WTC11 (cell line): ENCODE results near the gene CACNA2D1. TPM values are rescaled to one million over a fixed set of nuclear protein-coding genes. Genes with fewer than 3 reads are reported as not detected.

ENCODE experiments used
- ATAC-seq: fragments of 200-7000 bp; cut with Tn5 transposase; 2 replicates; pipeline ENCODE4 v1.10.0; 2021; ENCODE audit warnings: mild to moderate bottlenecking, moderate library complexity
- CTCF ChIA-PET: fragments of 300-600 bp; sonication (Branson Sonifier 250); formaldehyde crosslinking; loops from one replicate; lab custom pipeline; 2021; ENCODE audit warnings: antibody characterized with exemption; lab: Charles Lee
- POLR2A ChIA-PET: fragments of 350-600 bp; sonication (Branson Sonifier 250); formaldehyde crosslinking; loops from one replicate; lab custom pipeline; 2021; ENCODE audit warnings: antibody characterized with exemption; lab: Charles Lee
- DNase-seq: peaks from one replicate; pipeline ENCODE4 v3.0.0; 2021; ENCODE audit warnings: low spot score
- H3K27ac Mint-ChIP-seq: 2 replicates; pipeline ENCODE4 v1.8.0; 2021; ENCODE audit warnings: mixed read lengths
- H3K27me3 Mint-ChIP-seq: 2 replicates; pipeline ENCODE4 v1.8.0; 2021; ENCODE audit warnings: low read depth, mild to moderate bottlenecking, moderate library complexity, mixed read lengths
- H3K36me3 Mint-ChIP-seq: 2 replicates; pipeline ENCODE4 v1.8.0; 2021; ENCODE audit warnings: mixed read lengths
- H3K4me1 Mint-ChIP-seq: 2 replicates; pipeline ENCODE4 v1.8.0; 2022; ENCODE audit warnings: mixed read lengths
- H3K4me3 Mint-ChIP-seq: 2 replicates; pipeline ENCODE4 v1.8.0; 2021; ENCODE audit warnings: mild to moderate bottlenecking, moderate library complexity, mixed read lengths
- H3K9me3 Mint-ChIP-seq: 2 replicates; pipeline ENCODE4 v1.8.0; 2021; ENCODE audit warnings: mixed read lengths
- ATF1 ChIP-seq: sonication (generic); formaldehyde crosslinking; IDR thresholded peaks from 2 replicates; pipeline ENCODE4 v1.8.1; 2023; ENCODE audit warnings: mild to moderate bottlenecking, moderate library complexity, missing genetic modification reagents
- CBFB ChIP-seq: sonication (generic); formaldehyde crosslinking; IDR thresholded peaks from 2 replicates; pipeline ENCODE4 v1.8.1; 2022; ENCODE audit warnings: mild to moderate bottlenecking, low read depth, missing genetic modification reagents
- FOXK1 ChIP-seq: sonication (generic); formaldehyde crosslinking; IDR thresholded peaks from 2 replicates; pipeline ENCODE4 v1.8.0; 2022; ENCODE audit warnings: mild to moderate bottlenecking, moderate library complexity, missing genetic modification reagents
- GABPB1 ChIP-seq: sonication (generic); formaldehyde crosslinking; IDR thresholded peaks from 2 replicates; pipeline ENCODE4 v1.8.1; 2023; ENCODE audit warnings: mild to moderate bottlenecking, missing genetic modification reagents
- HMGA2 ChIP-seq: fragments of 250-450 bp; sonication (Bioruptor Pico); IDR thresholded peaks from 2 replicates; pipeline ENCODE4 v1.4.0; 2021; ENCODE audit warnings: mild to moderate bottlenecking, moderate library complexity
- IRF2 ChIP-seq: sonication (generic); formaldehyde crosslinking; IDR thresholded peaks from 2 replicates; pipeline ENCODE4 v1.8.0; 2022; ENCODE audit warnings: low read depth, missing genetic modification reagents, borderline replicate concordance
- MYBL2 ChIP-seq: sonication (generic); formaldehyde crosslinking; IDR thresholded peaks from 2 replicates; pipeline ENCODE4 v1.8.1; 2023; ENCODE audit warnings: mild to moderate bottlenecking, moderate library complexity, missing genetic modification reagents
- NFE2L1 ChIP-seq: sonication (generic); formaldehyde crosslinking; IDR thresholded peaks from 2 replicates; pipeline ENCODE4 v1.8.1; 2023; ENCODE audit warnings: missing genetic modification reagents
- OVOL2 ChIP-seq: fragments of 250-450 bp; sonication (Bioruptor Pico); IDR thresholded peaks from 2 replicates; pipeline ENCODE4 v1.9.0; 2021; ENCODE audit warnings: mild to moderate bottlenecking, borderline replicate concordance
- RELA ChIP-seq: sonication (generic); formaldehyde crosslinking; IDR thresholded peaks from 2 replicates; pipeline ENCODE4 v1.8.1; 2022; ENCODE audit warnings: missing genetic modification reagents, mild to moderate bottlenecking, borderline replicate concordance
- TEAD4 ChIP-seq: sonication (generic); formaldehyde crosslinking; IDR thresholded peaks from 2 replicates; pipeline ENCODE4 v1.8.0; 2022; ENCODE audit warnings: mild to moderate bottlenecking, missing genetic modification reagents
- ZNF416 ChIP-seq: fragments of 250-450 bp; sonication (Bioruptor Pico); IDR thresholded peaks from 2 replicates; pipeline ENCODE4 v1.9.0; 2021; ENCODE audit warnings: mild to moderate bottlenecking, inconsistent platforms
- ZNF671 ChIP-seq: fragments of 250-450 bp; sonication (Bioruptor Pico); IDR thresholded peaks from 2 replicates; pipeline ENCODE4 v1.8.0; 2021; ENCODE audit warnings: mild to moderate bottlenecking
- total RNA-seq: library from RNA; stranded (reverse); gene quantifications from 3 replicates; pipeline ENCODE4 v1.2.3, GENCODE V29; 2021
- TF ChIP-seq, protein P1 (sequence below): sonication (generic); formaldehyde crosslinking; IDR thresholded peaks from 2 replicates; pipeline ENCODE4 v1.8.1; 2022; ENCODE audit warnings: low read depth, missing genetic modification reagents, borderline replicate concordance
- TF ChIP-seq, protein P2 (sequence below): sonication (generic); formaldehyde crosslinking; IDR thresholded peaks from 2 replicates; pipeline ENCODE4 v1.8.0; 2022; ENCODE audit warnings: missing genetic modification reagents
- TF ChIP-seq, protein P3 (sequence below): sonication (generic); formaldehyde crosslinking; IDR thresholded peaks from 2 replicates; pipeline ENCODE4 v1.8.0; 2022; ENCODE audit warnings: mild to moderate bottlenecking, missing genetic modification reagents
- TF ChIP-seq, protein P4 (sequence below): sonication (generic); formaldehyde crosslinking; conservative IDR thresholded peaks from 2 replicates; pipeline ENCODE4 v1.8.1; 2022; ENCODE audit warnings: mild to moderate bottlenecking, missing genetic modification reagents
- TF ChIP-seq, protein P5 (sequence below): fragments of 250-450 bp; sonication (Bioruptor Pico); IDR thresholded peaks from 2 replicates; pipeline ENCODE4 v1.8.0; 2021; ENCODE audit warnings: mild to moderate bottlenecking
- TF ChIP-seq, protein P6 (sequence below): fragments of 250-450 bp; sonication (Bioruptor Pico); IDR thresholded peaks from 2 replicates; pipeline ENCODE4 v1.9.0; 2021; ENCODE audit warnings: mild to moderate bottlenecking, borderline replicate concordance
- TF ChIP-seq, protein P7 (sequence below): sonication (generic); formaldehyde crosslinking; IDR thresholded peaks from 2 replicates; pipeline ENCODE4 v1.8.1; 2022; ENCODE audit warnings: mild to moderate bottlenecking, moderate library complexity, missing genetic modification reagents

The CACNA2D1 gene
- total RNA-seq, 1 experiment from 2014 or later, result 33.3 TPM

DNA sequence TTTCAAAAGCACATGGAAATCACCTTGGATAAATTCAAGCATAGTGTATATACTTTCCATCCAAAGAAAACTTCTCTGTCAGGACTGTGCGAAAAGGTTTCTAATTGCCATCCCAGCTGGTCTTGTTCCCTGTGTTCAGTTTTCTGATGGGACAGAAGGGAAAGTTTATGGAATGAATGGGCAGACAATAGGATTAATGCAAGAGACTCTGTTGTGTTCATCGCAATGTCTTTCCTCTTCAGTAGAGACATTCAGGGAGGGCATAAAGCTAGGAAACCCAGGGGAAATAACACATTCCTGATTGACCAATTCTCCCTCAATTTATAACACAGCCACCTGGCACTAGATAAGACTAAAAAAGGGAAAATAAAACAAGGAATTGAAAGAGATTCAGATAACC is 78.9 kb downstream of the CACNA2D1 start (continued):
- TF ChIP-seq, protein P1, sequence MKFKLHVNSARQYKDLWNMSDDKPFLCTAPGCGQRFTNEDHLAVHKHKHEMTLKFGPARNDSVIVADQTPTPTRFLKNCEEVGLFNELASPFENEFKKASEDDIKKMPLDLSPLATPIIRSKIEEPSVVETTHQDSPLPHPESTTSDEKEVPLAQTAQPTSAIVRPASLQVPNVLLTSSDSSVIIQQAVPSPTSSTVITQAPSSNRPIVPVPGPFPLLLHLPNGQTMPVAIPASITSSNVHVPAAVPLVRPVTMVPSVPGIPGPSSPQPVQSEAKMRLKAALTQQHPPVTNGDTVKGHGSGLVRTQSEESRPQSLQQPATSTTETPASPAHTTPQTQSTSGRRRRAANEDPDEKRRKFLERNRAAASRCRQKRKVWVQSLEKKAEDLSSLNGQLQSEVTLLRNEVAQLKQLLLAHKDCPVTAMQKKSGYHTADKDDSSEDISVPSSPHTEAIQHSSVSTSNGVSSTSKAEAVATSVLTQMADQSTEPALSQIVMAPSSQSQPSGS, result no peak
- TF ChIP-seq IRF2 (no peak), OVOL2 (no peak)
- TF ChIP-seq, protein P2, sequence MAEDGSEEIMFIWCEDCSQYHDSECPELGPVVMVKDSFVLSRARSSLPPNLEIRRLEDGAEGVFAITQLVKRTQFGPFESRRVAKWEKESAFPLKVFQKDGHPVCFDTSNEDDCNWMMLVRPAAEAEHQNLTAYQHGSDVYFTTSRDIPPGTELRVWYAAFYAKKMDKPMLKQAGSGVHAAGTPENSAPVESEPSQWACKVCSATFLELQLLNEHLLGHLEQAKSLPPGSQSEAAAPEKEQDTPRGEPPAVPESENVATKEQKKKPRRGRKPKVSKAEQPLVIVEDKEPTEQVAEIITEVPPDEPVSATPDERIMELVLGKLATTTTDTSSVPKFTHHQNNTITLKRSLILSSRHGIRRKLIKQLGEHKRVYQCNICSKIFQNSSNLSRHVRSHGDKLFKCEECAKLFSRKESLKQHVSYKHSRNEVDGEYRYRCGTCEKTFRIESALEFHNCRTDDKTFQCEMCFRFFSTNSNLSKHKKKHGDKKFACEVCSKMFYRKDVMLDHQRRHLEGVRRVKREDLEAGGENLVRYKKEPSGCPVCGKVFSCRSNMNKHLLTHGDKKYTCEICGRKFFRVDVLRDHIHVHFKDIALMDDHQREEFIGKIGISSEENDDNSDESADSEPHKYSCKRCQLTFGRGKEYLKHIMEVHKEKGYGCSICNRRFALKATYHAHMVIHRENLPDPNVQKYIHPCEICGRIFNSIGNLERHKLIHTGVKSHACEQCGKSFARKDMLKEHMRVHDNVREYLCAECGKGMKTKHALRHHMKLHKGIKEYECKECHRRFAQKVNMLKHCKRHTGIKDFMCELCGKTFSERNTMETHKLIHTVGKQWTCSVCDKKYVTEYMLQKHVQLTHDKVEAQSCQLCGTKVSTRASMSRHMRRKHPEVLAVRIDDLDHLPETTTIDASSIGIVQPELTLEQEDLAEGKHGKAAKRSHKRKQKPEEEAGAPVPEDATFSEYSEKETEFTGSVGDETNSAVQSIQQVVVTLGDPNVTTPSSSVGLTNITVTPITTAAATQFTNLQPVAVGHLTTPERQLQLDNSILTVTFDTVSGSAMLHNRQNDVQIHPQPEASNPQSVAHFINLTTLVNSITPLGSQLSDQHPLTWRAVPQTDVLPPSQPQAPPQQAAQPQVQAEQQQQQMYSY (CRISPR knock-in tag), result no peak
- TF ChIP-seq, protein P3, sequence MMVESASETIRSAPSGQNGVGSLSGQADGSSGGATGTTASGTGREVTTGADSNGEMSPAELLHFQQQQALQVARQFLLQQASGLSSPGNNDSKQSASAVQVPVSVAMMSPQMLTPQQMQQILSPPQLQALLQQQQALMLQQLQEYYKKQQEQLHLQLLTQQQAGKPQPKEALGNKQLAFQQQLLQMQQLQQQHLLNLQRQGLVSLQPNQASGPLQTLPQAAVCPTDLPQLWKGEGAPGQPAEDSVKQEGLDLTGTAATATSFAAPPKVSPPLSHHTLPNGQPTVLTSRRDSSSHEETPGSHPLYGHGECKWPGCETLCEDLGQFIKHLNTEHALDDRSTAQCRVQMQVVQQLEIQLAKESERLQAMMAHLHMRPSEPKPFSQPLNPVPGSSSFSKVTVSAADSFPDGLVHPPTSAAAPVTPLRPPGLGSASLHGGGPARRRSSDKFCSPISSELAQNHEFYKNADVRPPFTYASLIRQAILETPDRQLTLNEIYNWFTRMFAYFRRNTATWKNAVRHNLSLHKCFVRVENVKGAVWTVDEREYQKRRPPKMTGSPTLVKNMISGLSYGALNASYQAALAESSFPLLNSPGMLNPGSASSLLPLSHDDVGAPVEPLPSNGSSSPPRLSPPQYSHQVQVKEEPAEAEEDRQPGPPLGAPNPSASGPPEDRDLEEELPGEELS (CRISPR knock-in tag), result no peak

DNA sequence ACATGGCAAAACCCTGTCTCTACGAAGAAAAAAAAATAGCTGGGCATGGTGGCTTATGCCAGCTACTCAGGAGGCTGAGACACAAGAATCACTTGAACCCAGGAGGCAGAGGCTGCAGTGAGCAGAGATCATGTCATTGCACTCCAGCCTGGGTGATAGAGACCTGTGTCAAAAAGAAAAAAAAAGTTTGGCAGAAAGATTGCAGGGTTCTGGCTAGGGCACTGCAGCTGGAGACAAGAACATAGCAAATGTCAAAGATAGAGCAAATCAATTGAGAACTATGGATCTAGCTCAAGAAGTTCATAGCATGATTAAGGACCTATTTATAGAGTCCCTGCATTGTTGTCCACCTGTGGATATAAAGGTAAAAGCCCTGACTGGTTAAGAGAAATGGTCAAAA is 79.5 kb downstream of the CACNA2D1 start:
- no peak overlapping the region for H3K27ac Mint-ChIP-seq
- CTCF ChIA-PET, result no interaction called here
- TF ChIP-seq, protein P4, sequence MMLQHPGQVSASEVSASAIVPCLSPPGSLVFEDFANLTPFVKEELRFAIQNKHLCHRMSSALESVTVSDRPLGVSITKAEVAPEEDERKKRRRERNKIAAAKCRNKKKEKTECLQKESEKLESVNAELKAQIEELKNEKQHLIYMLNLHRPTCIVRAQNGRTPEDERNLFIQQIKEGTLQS, result no peak
- TF ChIP-seq ZNF671 (CRISPR knock-in tag), result no peak
- TF ChIP-seq TEAD4 (CRISPR knock-in tag), result no peak
- TF ChIP-seq HMGA2 (CRISPR knock-in tag), result no peak
- TF ChIP-seq, protein P5, sequence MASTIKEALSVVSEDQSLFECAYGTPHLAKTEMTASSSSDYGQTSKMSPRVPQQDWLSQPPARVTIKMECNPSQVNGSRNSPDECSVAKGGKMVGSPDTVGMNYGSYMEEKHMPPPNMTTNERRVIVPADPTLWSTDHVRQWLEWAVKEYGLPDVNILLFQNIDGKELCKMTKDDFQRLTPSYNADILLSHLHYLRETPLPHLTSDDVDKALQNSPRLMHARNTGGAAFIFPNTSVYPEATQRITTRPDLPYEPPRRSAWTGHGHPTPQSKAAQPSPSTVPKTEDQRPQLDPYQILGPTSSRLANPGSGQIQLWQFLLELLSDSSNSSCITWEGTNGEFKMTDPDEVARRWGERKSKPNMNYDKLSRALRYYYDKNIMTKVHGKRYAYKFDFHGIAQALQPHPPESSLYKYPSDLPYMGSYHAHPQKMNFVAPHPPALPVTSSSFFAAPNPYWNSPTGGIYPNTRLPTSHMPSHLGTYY (CRISPR knock-in tag), result no peak
- no peak for TF ChIP-seq ATF1 (CRISPR knock-in tag)
- no peak for TF ChIP-seq NFE2L1 (CRISPR knock-in tag)
- no peak for TF ChIP-seq MYBL2 (CRISPR knock-in tag)
- TF ChIP-seq ZNF416 (CRISPR knock-in tag), result no peak
- TF ChIP-seq, protein P6, sequence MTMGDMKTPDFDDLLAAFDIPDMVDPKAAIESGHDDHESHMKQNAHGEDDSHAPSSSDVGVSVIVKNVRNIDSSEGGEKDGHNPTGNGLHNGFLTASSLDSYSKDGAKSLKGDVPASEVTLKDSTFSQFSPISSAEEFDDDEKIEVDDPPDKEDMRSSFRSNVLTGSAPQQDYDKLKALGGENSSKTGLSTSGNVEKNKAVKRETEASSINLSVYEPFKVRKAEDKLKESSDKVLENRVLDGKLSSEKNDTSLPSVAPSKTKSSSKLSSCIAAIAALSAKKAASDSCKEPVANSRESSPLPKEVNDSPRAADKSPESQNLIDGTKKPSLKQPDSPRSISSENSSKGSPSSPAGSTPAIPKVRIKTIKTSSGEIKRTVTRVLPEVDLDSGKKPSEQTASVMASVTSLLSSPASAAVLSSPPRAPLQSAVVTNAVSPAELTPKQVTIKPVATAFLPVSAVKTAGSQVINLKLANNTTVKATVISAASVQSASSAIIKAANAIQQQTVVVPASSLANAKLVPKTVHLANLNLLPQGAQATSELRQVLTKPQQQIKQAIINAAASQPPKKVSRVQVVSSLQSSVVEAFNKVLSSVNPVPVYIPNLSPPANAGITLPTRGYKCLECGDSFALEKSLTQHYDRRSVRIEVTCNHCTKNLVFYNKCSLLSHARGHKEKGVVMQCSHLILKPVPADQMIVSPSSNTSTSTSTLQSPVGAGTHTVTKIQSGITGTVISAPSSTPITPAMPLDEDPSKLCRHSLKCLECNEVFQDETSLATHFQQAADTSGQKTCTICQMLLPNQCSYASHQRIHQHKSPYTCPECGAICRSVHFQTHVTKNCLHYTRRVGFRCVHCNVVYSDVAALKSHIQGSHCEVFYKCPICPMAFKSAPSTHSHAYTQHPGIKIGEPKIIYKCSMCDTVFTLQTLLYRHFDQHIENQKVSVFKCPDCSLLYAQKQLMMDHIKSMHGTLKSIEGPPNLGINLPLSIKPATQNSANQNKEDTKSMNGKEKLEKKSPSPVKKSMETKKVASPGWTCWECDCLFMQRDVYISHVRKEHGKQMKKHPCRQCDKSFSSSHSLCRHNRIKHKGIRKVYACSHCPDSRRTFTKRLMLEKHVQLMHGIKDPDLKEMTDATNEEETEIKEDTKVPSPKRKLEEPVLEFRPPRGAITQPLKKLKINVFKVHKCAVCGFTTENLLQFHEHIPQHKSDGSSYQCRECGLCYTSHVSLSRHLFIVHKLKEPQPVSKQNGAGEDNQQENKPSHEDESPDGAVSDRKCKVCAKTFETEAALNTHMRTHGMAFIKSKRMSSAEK (CRISPR knock-in tag), result no peak
- TF ChIP-seq CBFB (CRISPR knock-in tag), result no peak
- no peak for TF ChIP-seq GABPB1 (CRISPR knock-in tag)
- no peak for TF ChIP-seq IRF2
- no peak for TF ChIP-seq FOXK1 (CRISPR knock-in tag)
- no peak for TF ChIP-seq RELA (CRISPR knock-in tag)
- TF ChIP-seq, protein P7, sequence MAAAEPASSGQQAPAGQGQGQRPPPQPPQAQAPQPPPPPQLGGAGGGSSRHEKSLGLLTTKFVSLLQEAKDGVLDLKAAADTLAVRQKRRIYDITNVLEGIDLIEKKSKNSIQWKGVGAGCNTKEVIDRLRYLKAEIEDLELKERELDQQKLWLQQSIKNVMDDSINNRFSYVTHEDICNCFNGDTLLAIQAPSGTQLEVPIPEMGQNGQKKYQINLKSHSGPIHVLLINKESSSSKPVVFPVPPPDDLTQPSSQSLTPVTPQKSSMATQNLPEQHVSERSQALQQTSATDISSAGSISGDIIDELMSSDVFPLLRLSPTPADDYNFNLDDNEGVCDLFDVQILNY, result no peak
- no peaks in the 10 kb centered on the region for H3K27me3 Mint-ChIP-seq
- POLR2A ChIA-PET, result no interaction called here
- no peaks in the 10 kb centered on the region for H3K36me3 Mint-ChIP-seq
- no peak overlapping the region for H3K4me3 Mint-ChIP-seq
- H3K4me1 Mint-ChIP-seq, result peaks cover 31% of the 10 kb centered on the region
- DNase-seq, result no peak
- no peaks in the 10 kb centered on the region for H3K9me3 Mint-ChIP-seq
- no peak for ATAC-seq
